Activated CD8-positive, alpha-beta memory T cell treated with anti-CD3 and anti-CD28 coated beads for 36 hours (primary cell): ENCODE measurements around the gene ASTN2. TPM values are rescaled to one million over a fixed set of nuclear protein-coding genes. Genes with fewer than 3 reads are reported as not detected.

ENCODE experiments used
- CTCF ChIA-PET: fragments of 350-600 bp; sonication (Branson Sonifier 250); formaldehyde crosslinking; loops from one replicate; lab custom pipeline; 2021; ENCODE audit warnings: antibody characterized with exemption; lab: Charles Lee
- POLR2A ChIA-PET: fragments of 350-600 bp; sonication (Branson Sonifier 250); formaldehyde crosslinking; loops from one replicate; lab custom pipeline; 2021; ENCODE audit warnings: antibody characterized with exemption; lab: Charles Lee
- total RNA-seq, 2 experiments: library from RNA; stranded (reverse); gene quantifications; one replicate each; pipeline ENCODE4 v1.2.3, GENCODE V29; 2021

ASTN2 gene
- total RNA-seq, 2 experiments from 2014 or later, result 3.1 to 4.3 TPM

DNA sequence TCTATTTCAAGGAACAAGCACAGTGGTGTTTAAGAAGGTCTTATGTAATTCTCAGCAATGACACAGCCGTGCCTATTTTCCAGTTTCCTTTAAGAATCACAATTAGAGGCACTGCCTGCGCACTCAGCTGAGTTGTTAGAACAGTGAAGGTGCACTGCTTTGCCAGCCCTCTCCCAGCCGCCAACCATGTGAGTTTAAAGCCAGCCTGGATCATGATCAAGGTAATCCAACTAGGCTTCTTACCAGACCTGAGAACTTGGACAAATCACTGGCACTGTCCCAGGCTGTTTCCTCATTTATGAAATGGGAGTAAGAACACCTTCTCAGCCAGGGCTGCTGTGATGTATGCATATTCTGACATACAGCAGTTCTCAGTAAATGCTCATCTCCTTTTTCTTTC, 99.6 kb downstream of the ASTN2 start:
- ChIA-PET POLR2A (no interaction called here), CTCF (no interaction called here)

GRCh38 chr9:117313989-117314388, 100.9 kb downstream of the ASTN2 start:
- POLR2A ChIA-PET, result no interaction called here
- CTCF ChIA-PET, result no interaction called here

GRCh38 chr9:117307701-117308100, 107.2 kb downstream of the ASTN2 start:
- POLR2A ChIA-PET, result no interaction called here

GRCh38 chr9:117306032-117306431, 108.8 kb downstream of the ASTN2 start:
- POLR2A ChIA-PET, result no interaction called here
- CTCF ChIA-PET, result no interaction called here

More at GRCh38 chr9:117307701-117308100, 107.2 kb downstream of the ASTN2 start:
- CTCF ChIA-PET, result no interaction called here

DNA sequence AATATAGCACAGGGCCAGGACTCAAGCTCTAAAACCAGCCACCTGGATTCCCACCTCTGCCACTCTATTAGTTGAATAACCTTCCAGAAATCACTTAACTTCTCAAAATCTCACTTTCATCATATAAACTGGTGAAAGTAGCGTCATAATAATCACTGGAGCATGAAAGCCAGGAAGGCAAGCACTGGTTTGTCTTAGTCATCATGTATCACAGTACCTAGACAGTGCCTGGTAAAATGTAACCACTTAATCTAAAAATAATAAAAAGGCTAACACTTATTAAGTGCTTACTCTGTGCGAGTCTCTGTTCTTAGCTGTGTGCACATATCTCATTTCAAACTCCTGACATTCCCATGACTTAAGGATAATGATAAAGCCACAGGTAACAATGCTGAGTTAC, 109.4 kb downstream of the ASTN2 start:
- CTCF ChIA-PET, result no interaction called here
- POLR2A ChIA-PET, result no interaction called here

DNA sequence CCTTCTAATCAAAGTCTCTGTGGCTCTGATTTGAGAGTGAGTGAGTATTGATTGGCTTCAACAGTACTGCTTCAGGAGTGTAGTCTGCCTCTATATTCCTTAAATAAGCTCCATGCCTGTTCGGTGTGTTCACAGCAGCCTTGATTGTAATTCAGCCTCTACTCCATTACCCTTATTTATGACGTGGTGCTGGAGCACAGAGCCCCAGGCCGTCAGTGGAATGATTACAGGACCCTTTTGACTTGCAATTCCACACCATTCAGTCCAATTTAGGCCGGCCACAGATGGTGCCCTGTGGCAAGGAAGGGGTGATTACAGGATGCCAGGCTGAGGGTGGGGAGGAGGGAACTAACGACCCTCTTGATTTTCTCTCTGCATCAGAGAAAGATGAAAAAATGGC, 110.3 kb downstream of the ASTN2 start:
- ChIA-PET CTCF (no interaction called here), POLR2A (no interaction called here)

DNA sequence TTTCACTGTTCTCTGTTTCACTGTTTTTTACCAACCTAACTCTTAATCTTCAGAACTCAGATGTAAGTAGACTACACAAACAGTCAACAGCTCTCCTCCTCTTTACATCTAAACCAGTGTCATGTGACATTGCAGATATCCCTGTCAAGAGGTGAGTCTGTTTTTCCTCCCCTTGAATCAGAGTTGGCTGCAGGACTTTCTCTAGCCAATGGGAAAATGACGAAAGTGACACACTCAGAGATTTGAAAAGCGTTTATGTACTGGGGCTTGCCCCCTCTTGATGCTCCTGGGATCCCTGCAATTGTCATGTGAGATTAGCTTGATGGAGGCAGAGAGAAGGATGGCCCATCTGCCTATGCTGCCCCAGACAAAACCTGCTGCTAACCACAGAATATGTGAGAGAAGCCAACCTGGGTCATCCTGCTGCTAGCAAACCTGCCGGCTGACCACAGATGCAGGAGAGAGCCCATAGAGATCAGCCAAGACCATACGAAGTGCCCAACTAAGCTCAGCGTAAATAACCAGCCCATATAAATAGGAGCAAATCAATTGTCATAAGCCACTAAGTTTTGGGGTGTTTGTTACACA, 111.1 kb downstream of the ASTN2 start:
- ChIA-PET CTCF (no interaction called here), POLR2A (no interaction called here)

DNA sequence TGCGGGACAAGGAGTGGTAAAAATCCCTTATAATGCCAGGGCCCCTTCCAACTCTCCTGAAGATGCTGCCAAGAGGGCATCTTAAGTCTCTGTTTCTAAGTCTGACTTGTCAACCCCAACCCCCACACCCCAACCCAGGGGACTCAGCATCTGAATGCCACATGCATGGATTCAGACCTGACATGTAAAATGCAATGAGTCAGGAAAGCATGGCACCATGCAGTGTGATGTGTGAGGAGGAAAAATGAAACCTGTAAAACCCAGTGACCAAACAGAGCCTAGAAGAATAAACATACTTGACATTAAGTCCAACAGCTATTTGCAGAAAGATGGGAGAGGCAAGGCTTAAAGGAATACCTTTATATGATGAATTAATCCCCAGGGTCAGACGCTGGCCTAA, 112.4 kb downstream of the ASTN2 start:
- POLR2A ChIA-PET, result no interaction called here

GRCh38 chr9:117300371-117301110, 114.3 kb downstream of the ASTN2 start:
- ChIA-PET POLR2A (no interaction called here), CTCF (no interaction called here)

More for the DNA sequence above, 112.4 kb downstream of the ASTN2 start:
- CTCF ChIA-PET, result no interaction called here

GRCh38 chr9:117296453-117296852, 118.4 kb downstream of the ASTN2 start:
- CTCF ChIA-PET, result no interaction called here
- POLR2A ChIA-PET, result no interaction called here

DNA sequence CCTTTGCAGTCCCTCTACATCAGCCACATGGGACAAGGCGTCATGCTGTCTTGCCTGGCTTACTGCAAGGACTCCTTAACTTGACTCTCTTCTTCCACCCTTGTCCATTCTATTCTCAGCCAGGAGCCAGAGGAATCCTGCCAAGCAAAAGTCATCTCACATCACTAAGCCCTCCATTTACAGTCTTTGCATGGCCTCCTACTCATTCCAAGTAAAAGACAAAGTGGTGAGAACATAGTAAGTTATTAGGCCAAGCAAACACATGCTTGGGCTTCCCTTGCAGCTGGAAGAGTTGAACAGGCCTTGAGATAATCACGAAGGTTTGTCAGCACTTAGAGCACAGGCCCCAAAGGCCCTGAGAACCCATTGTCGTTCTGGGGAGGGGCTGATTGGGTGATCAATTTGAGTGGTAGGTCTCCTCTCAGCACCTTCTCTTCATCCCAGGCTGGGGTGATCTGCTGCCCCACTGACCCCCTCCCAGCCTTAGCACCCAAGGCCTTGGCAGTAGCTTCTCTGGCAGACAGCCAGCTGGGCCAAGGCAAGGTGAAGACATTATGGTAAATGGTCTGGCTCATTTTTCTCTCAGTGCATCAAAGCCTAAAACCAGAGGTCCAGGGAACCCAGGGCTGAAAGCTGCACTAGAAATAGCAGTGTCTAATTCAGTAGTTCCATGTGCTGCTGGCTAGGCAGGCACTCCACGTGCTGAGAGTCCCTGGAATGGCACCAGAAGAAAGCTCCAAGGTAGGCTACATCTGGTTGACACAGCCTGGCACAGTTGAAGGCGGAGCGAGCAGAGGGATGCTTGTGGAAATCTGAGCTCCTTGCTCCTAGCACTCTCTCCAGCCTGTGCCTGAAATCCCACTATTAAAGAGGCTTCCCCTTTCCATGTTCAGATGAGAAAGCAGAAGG, 121.4 kb downstream of the ASTN2 start:
- POLR2A ChIA-PET, result no interaction called here

GRCh38 chr9:117290856-117291622, 123.8 kb downstream of the ASTN2 start:
- ChIA-PET POLR2A (no interaction called here), CTCF (no interaction called here)

More for the DNA sequence above, 121.4 kb downstream of the ASTN2 start:
- CTCF ChIA-PET, result no interaction called here

DNA sequence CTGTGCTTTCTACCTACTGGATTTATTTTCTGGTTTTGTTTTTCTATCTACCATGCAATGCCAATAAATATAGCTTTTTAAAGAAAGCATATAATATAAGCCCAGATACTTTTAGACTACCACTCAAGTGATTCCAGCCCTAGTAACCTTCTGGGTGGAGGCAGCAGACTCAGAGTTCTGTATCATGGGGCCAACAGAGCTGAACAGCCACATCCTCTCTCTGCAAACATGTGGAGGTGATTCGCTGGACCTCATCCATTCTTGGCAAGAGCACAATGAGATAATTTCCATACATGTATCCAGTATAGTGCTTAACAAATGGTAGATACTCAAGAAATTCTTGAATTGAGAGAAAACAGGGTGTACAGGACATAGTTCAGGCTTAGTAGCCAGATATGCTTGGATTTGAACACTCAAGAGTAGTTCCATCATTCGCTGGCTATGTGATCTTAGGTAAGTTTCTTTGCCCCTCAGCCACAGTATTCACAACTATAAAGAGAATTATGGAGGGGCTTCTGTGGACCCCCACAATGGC, 124.5 kb downstream of the ASTN2 start:
- CTCF ChIA-PET, result no interaction called here

DNA sequence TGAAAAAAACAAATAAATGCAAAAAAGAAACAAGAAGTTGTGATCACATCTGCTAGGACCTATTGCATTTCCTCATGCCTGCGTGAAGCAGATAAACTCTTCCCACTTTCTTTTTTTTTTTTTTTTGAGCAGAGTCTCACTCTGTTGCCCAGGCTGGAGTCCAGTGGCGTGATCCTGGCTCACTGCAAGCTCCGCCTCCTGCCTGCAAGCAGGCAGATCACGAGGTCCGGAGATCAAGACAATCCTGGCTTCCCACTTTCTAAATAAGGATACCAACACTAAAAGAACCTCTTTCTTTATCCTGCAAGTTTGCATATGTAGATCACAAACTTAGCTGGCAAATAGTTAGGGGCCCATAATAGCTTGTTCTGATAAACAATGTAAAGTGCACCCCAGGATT, 128.6 kb downstream of the ASTN2 start:
- POLR2A ChIA-PET, result no interaction called here

More for the DNA sequence above, 124.5 kb downstream of the ASTN2 start:
- POLR2A ChIA-PET, result no interaction called here

DNA sequence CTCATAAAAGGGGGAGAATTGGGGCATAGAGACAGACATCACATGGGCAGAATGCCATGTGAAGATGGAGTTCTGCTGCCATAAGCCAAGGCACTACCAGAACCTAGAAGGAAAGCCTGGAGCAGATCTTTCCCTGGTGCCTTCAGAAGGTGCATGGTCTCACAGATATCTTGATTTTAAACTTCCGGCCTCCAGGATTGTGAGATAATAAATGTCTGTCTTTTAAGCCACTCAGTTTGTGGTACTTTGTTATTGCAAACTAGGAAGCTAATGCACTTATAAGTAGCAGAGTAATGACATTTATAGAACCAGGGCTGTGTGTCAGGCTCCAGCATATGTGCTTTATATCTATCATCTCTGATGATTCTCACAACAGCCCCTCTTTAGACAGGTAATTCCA, 130.4 kb downstream of the ASTN2 start:
- POLR2A ChIA-PET, result no interaction called here
- CTCF ChIA-PET, result no interaction called here

More for the DNA sequence above, 128.6 kb downstream of the ASTN2 start:
- CTCF ChIA-PET, result no interaction called here

GRCh38 chr9:117282541-117282940, 132.3 kb downstream of the ASTN2 start:
- ChIA-PET CTCF (no interaction called here), POLR2A (no interaction called here)

DNA sequence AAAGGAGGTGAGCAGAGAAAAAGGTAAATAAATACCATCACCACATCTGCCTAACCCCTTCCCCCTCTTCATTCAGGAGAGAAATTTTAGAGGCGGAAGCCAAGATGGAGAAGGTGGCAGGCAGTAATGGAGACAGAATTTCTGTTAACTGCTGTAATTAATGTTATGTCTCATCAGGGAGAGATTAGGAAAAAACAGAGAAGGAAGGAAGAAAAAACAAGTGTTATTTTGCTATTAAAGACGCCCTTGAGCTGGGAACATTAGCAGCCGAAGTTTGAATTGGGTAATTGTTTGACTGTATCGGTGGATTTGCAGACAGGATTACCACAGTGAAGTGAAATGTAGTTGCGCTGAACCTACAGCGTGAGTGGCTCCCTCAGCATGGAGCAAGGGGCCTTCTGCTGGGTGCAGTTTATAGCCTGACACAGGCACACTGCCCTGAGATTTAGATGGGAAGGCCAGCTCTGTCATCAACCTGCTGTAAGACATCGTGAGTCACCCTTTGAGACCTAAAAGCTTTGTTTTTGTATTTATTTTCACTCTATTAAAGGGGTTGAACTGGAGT, 136.3 kb downstream of the ASTN2 start:
- POLR2A ChIA-PET, result no interaction called here
- CTCF ChIA-PET, result no interaction called here

DNA sequence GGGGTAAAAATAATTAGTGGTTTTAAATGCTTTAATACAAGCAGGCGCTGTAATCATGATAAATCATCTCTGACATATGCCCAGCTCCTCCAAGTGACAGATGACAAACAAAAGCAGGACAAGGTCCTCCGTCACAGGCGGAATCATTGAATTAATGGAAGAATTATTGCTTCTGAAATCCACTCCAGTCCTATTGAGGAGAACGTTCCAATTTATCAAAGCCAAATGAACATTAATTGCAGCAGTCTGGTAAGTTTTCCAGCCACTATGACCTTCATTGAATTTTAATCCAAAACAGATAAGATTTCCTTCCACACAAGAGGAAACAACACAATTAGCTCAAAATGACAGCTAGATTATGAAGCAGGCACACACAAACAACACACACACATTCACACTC, 136.8 kb downstream of the ASTN2 start:
- POLR2A ChIA-PET, result no interaction called here
- CTCF ChIA-PET, result no interaction called here

DNA sequence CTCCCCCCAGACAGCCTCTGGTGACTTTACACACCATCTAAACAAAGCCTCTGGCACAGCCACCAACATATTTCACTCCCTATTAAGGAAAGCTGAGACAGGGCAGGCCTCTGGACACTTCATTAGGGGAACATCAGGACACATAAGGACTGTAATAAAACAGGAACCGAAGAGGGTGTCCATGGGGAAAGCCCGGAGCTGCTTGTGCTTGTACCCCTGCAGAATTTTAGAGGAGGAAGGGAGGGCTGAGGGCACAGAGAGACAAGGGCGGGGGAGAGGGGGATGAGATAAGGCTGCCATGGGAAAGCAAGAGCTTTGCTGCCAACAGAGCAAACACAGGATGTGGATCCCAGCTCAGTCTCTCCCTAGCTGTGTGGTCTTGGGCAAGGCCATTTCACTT, 138.4 kb downstream of the ASTN2 start:
- ChIA-PET CTCF (no interaction called here), POLR2A (no interaction called here)
